WERI-Rb-1 (cell line): Measurements from ENCODE around the gene GPR183.

ENCODE experiments used
- DNase-seq: peaks from one replicate; pipeline ENCODE4 v3.0.0-alpha.2; 2020
- H3K27ac ChIP-seq: fragments of 250-450 bp; sonication (Bioruptor Pico); 2 replicates; pipeline ENCODE4 v1.5.1; 2020; ENCODE audit warnings: mild to moderate bottlenecking, moderate library complexity
- H3K27me3 ChIP-seq: fragments of 250-450 bp; sonication (Bioruptor Pico); 2 replicates; pipeline ENCODE4 v1.5.1; 2021; ENCODE audit warnings: mild to moderate bottlenecking, low read depth, moderate library complexity; ENCODE audit not compliant: insufficient read depth, severe bottlenecking
- H3K36me3 ChIP-seq: fragments of 250-450 bp; sonication (Bioruptor Pico); 2 replicates; pipeline ENCODE4 v1.5.1; 2020; ENCODE audit warnings: mild to moderate bottlenecking, moderate library complexity
- H3K4me3 ChIP-seq: 2 replicates; pipeline ENCODE4 v1.5.1; 2011; ENCODE audit warnings: low read depth, mild to moderate bottlenecking, control low read depth, low read length
- H3K9me3 ChIP-seq: fragments of 250-450 bp; sonication (Bioruptor Pico); 2 replicates; pipeline ENCODE4 v1.5.1; 2021; ENCODE audit warnings: mild to moderate bottlenecking, moderate library complexity; ENCODE audit not compliant: severe bottlenecking
- TF ChIP-seq, protein P1 (sequence below): IDR thresholded peaks from 2 replicates; pipeline ENCODE4 v1.5.1; 2011; ENCODE audit warnings: low read depth, mild to moderate bottlenecking, control low read depth, inconsistent platforms, low read length

Gene GPR183

DNA sequence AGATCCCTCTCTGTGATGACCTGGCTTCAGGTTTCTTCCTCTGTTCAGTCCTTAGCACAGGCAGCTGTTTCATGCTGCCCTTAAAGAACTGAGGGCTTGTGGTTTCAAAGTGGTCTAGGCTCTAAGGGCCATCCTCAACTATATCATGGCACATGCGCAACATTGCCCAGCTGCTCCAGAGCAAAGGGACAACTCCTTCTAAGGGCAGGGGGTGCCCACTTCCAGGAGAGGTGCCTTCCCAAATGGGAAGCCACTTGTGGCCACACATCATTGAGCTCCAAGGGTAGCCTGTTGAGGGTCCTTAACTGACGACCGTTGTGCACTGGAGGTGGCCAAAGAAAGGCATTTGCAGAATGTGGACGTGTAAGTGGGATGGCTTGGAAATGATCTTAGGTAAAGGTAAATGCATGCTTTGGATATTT is 7.3 kb downstream of the GPR183 start:
- TF ChIP-seq, protein P1, sequence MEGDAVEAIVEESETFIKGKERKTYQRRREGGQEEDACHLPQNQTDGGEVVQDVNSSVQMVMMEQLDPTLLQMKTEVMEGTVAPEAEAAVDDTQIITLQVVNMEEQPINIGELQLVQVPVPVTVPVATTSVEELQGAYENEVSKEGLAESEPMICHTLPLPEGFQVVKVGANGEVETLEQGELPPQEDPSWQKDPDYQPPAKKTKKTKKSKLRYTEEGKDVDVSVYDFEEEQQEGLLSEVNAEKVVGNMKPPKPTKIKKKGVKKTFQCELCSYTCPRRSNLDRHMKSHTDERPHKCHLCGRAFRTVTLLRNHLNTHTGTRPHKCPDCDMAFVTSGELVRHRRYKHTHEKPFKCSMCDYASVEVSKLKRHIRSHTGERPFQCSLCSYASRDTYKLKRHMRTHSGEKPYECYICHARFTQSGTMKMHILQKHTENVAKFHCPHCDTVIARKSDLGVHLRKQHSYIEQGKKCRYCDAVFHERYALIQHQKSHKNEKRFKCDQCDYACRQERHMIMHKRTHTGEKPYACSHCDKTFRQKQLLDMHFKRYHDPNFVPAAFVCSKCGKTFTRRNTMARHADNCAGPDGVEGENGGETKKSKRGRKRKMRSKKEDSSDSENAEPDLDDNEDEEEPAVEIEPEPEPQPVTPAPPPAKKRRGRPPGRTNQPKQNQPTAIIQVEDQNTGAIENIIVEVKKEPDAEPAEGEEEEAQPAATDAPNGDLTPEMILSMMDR, result no peak
- Histone ChIP-seq H3K27ac (no peak overlapping the region), H3K27me3 (no peaks in the 10 kb centered on the region), H3K9me3 (no peaks in the 10 kb centered on the region), H3K4me3 (no peak overlapping the region), H3K36me3 (no peaks in the 10 kb centered on the region)
- DNase-seq, result no peak

DNA sequence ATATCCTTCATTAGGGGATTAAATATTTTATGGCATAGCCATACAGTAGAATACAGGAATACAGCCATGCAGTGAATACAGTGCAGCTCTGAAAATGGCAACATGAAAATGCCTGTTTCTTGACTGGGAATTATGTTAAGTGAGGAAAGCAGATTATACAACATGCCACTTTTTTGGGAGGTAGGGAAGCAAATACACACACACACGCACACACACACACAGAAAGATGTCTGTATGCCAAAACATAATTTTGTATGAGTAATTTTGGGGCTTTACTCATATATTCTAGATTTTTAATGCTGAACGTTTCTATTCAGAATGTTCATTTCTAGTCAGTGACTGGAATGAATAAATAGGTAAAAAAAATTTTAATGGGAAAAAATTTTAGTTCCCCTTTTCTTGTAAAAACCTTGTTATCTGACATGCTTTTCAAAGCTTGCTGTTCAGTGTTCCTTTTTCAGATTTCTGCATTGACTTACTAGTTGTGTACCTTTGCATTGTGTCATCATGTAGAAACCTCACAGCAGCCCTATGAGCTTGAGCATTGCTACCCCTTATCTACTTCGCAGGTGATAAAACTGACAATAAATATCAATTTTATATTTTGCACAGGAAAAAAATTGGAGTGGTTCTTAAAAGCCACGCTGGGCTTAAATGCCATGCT is 7.8 kb downstream of the GPR183 start:
- TF ChIP-seq, protein P1, result no peak
- no peak overlapping the region for H3K27ac ChIP-seq
- no peak for DNase-seq
- H3K9me3 ChIP-seq, result no peaks in the 10 kb centered on the region
- no peaks in the 10 kb centered on the region for H3K27me3 ChIP-seq
- H3K36me3 ChIP-seq, result no peaks in the 10 kb centered on the region
- H3K4me3 ChIP-seq, result no peak overlapping the region

DNA sequence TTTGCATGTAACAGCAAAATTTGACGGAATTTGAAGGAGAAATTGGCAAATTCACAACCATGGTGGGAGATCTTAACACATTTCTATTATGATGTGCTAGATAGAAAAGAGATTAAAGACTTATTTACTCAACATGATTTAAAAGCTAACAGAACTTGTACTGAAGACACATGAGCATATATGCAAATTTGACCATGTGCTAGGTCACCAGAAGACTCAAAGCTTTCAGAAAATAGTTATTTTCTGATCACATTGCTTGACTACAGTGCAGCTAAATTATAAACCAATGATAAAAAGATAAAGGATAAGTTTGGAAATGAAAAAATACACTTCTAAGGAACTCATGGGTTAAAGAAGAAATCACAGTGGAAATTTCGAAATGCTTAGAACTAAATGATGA is 9.1 kb downstream of the GPR183 start:
- no peaks in the 10 kb centered on the region for H3K27me3 ChIP-seq
- H3K36me3 ChIP-seq, result no peaks in the 10 kb centered on the region
- TF ChIP-seq, protein P1, result no peak
- no peak overlapping the region for H3K4me3 ChIP-seq
- DNase-seq, result no peak
- no peak overlapping the region for H3K27ac ChIP-seq
- no peaks in the 10 kb centered on the region for H3K9me3 ChIP-seq

DNA sequence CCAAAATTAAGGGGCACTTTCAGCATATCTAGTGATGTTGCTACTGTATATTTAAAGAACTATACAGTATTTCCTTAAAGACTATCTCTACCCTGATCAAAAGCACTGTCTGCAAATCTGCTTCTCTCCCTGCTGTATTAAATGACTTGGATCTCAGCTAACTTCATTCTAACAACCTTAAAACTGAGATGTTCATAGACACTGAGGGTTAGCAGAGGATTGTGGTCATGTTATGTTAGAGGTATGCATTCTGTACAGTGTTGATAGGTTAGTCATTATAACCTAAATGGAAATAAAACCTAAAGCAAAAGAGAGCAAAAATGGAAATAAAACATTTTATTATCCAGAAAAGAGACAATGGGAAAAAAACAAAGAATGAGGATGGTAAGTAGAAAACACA is 9.9 kb downstream of the GPR183 start:
- Histone ChIP-seq H3K4me3 (no peak overlapping the region), H3K27me3 (no peaks in the 10 kb centered on the region), H3K9me3 (no peaks in the 10 kb centered on the region), H3K27ac (no peak overlapping the region), H3K36me3 (no peaks in the 10 kb centered on the region)
- TF ChIP-seq, protein P1, result no peak
- no peak for DNase-seq

DNA sequence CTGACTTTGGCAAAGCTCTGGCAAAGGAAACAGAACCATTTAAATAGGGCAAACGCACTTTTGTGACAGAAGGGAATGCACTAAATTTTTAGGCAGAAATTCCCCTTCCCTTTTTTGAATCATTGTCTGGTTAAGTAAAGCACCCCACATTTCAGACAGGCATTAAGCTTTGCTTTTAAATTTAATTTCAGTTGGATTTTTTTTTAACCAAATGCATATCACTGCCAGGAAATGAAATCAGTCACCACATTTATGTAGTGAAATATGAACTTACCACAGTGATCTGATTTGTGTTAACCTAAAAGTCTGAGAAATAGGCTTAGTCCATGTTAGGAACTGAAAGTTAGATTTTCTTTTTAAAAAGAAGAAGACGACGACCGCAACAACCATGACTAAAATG is 10.8 kb downstream of the GPR183 start:
- Histone ChIP-seq H3K9me3 (no peaks in the 10 kb centered on the region), H3K36me3 (no peaks in the 10 kb centered on the region)
- TF ChIP-seq, protein P1, result no peak

DNA sequence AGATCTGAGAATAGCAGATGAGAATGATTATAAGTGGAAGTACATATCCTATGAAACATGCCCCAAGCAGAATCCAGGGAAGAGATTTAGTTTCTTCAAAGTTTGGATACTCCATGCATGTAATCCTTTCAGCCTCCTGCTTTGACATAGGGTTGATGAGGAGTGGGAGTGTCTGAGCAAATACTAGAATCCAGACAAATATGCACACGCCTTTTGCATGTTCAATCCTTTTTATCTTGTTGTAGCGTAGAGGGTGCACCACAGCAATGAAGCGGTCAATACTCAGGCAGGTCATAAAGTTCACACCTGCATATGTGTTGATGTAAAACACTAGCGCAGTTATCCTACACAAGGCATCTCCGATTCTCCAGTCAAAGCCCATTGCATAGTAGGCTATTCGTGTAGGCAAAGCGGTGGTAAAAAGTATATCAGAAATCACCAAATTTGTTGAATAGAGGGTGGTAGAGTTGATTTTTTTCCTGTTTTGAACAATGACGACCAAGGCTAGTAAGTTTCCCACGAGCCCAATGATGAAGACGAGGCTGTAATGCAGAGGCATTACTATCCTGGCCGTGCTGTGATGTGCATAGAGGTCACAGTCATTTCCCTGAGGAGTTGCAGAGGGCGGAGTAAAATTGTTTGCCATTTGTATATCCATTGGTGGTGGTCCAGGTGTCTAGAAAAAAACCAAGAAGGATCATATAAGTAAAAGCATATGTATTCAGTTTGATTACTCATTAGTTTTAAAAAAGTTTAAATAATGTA is 11.5 kb downstream of the GPR183 start:
- TF ChIP-seq, protein P1, result no peak
- no peak for DNase-seq
- Histone ChIP-seq H3K36me3 (no peaks in the 10 kb centered on the region), H3K27ac (no peak overlapping the region), H3K4me3 (no peak overlapping the region), H3K27me3 (no peaks in the 10 kb centered on the region), H3K9me3 (no peaks in the 10 kb centered on the region)

More for the DNA sequence above, 10.8 kb downstream of the GPR183 start:
- Histone ChIP-seq H3K4me3 (no peak overlapping the region), H3K27ac (no peak overlapping the region), H3K27me3 (no peaks in the 10 kb centered on the region)
- no peak for DNase-seq
